ENCODE data around the gene CNTNAP5. TPM values are rescaled to one million over a fixed set of nuclear protein-coding genes. Genes with fewer than 3 reads are reported as not detected.

The CNTNAP5 gene
- total and polyA plus RNA-seq, 2 donors (not counting 1 experiment from before 2014, with no cell fraction given), result not detected

GRCh38 chr2:124753842-124754241 is 728.8 kb downstream of the CNTNAP5 start:
- H3K27me3 Mint-ChIP-seq, result no peaks in the 10 kb centered on the region
- no peak overlapping the region for H3K4me3 Mint-ChIP-seq
- Histone ChIP-seq H3K9me3 (ENCODE audit: control extremely low read depth in 1 of 3, control insufficient read depth in 2 of 3, insufficient read depth in 1 of 3, low read length in 2 of 3) (peaks cover 0 to 5% (median 0%) of the 10 kb centered on the region in 3 donors), H2AFZ (ENCODE audit: insufficient read depth, low read depth, low read length, poor library complexity, severe bottlenecking) (no peak overlapping the region), H3K4me3 (ENCODE audit: control extremely low read depth in 1 of 5, extremely low read depth in 1 of 5, insufficient read depth in 1 of 5, low read depth in 2 of 5, low read length in 4 of 5) (no peak overlapping the region), H3K9ac (ENCODE audit: low read length) (no peak overlapping the region), H3K27ac (ENCODE audit: low read length in 2 of 2) (no peak overlapping the region), H3K4me2 (replicated peaks; ENCODE audit: low read depth, low read length, poor library complexity, severe bottlenecking) (no peak overlapping the region), H4K20me1 (ENCODE audit: control insufficient read depth, insufficient read depth, low read length, poor library complexity, severe bottlenecking) (no peaks in the 10 kb centered on the region), H3K4me1 (ENCODE audit: control insufficient read depth in 2 of 2, insufficient read depth in 2 of 2, low read length in 2 of 2) (no peaks in the 10 kb centered on the region), H3K79me2 (ENCODE audit: control insufficient read depth, insufficient read depth, low read length) (no peaks in the 10 kb centered on the region), H3K27me3 (replicated peaks in 1 of 4; ENCODE audit: control extremely low read depth in 1 of 4, control insufficient read depth in 3 of 4, insufficient read depth in 4 of 4, low read length in 3 of 4) (no peaks in the 10 kb centered on the region), H3K36me3 (replicated peaks in 1 of 2; ENCODE audit: control extremely low read depth in 1 of 2, control insufficient read depth in 1 of 2, extremely low read depth in 1 of 2, insufficient read depth in 2 of 2, low read length in 1 of 2) (no peaks in the 10 kb centered on the region)
- POLR2A ChIA-PET, result no interaction called here
- DNase-seq (no peak), ATAC-seq (ENCODE audit: low read depth) (no peak)
- 40% methylated on average over 1 of the region's 3 CpGs for WGBS (ENCODE audit: insufficient coverage)
- H3K27ac Mint-ChIP-seq, result no peak overlapping the region
- no peaks in the 10 kb centered on the region for H3K4me1 Mint-ChIP-seq
- intact Hi-C loops (cut with micrococcal nuclease), result no loop called here
- TF ChIP-seq EZH2 (IDR thresholded peaks at IDR 0.05; ENCODE audit: borderline replicate concordance, insufficient read depth, low read depth, low read length, poor library complexity, severe bottlenecking), result no peak
- TF ChIP-seq, protein P1, sequence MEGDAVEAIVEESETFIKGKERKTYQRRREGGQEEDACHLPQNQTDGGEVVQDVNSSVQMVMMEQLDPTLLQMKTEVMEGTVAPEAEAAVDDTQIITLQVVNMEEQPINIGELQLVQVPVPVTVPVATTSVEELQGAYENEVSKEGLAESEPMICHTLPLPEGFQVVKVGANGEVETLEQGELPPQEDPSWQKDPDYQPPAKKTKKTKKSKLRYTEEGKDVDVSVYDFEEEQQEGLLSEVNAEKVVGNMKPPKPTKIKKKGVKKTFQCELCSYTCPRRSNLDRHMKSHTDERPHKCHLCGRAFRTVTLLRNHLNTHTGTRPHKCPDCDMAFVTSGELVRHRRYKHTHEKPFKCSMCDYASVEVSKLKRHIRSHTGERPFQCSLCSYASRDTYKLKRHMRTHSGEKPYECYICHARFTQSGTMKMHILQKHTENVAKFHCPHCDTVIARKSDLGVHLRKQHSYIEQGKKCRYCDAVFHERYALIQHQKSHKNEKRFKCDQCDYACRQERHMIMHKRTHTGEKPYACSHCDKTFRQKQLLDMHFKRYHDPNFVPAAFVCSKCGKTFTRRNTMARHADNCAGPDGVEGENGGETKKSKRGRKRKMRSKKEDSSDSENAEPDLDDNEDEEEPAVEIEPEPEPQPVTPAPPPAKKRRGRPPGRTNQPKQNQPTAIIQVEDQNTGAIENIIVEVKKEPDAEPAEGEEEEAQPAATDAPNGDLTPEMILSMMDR (IDR thresholded peaks at IDR 0.05), result no peak
- H3K9me3 Mint-ChIP-seq (ENCODE audit: insufficient read depth), result peaks cover 5% of the 10 kb centered on the region
- CTCF ChIA-PET, result no interaction called here

DNA sequence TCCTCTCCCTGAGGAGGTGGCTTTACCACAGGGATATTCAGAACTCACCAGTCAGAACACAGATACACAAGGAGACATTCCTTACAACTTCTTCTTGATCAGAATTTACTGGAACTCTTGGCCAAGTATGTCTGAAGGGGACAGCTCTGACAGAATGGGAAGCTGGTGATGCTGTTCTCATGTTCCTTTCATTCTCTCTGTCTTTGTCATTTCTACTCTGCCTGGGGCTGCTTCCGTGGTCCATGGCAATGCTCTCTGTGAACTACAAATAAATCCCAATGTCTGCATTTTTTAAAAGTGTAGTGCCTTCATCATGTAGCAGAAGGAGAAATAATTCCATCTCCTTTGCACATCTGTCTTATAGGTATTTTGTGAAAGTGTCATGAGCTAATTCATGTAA is 730.3 kb downstream of the CNTNAP5 start:
- no peak for ATAC-seq (ENCODE audit: low read depth)
- Histone ChIP-seq H3K9me3 (ENCODE audit: control extremely low read depth in 1 of 3, control insufficient read depth in 2 of 3, insufficient read depth in 1 of 3, low read length in 2 of 3) (peaks cover 0 to 5% (median 0%) of the 10 kb centered on the region in 3 donors), H3K27me3 (replicated peaks in 1 of 4; ENCODE audit: control extremely low read depth in 1 of 4, control insufficient read depth in 3 of 4, insufficient read depth in 4 of 4, low read length in 3 of 4) (no peaks in the 10 kb centered on the region), H3K27ac (ENCODE audit: low read length in 2 of 2) (no peak overlapping the region), H3K36me3 (replicated peaks in 1 of 2; ENCODE audit: control extremely low read depth in 1 of 2, control insufficient read depth in 1 of 2, extremely low read depth in 1 of 2, insufficient read depth in 2 of 2, low read length in 1 of 2) (no peaks in the 10 kb centered on the region), H3K9ac (ENCODE audit: low read length) (no peak overlapping the region), H3K4me1 (ENCODE audit: control insufficient read depth in 2 of 2, insufficient read depth in 2 of 2, low read length in 2 of 2) (no peaks in the 10 kb centered on the region), H3K4me3 (ENCODE audit: control extremely low read depth in 1 of 5, extremely low read depth in 1 of 5, insufficient read depth in 1 of 5, low read depth in 2 of 5, low read length in 4 of 5) (no peak overlapping the region), H2AFZ (ENCODE audit: insufficient read depth, low read depth, low read length, poor library complexity, severe bottlenecking) (no peak overlapping the region), H4K20me1 (ENCODE audit: control insufficient read depth, insufficient read depth, low read length, poor library complexity, severe bottlenecking) (no peaks in the 10 kb centered on the region), H3K79me2 (ENCODE audit: control insufficient read depth, insufficient read depth, low read length) (no peaks in the 10 kb centered on the region), H3K4me2 (replicated peaks; ENCODE audit: low read depth, low read length, poor library complexity, severe bottlenecking) (no peak overlapping the region)
- WGBS (ENCODE audit: insufficient coverage), result no CpG with 5 or more reads among the region's 1 CpG
- ChIA-PET POLR2A (no interaction called here), CTCF (interaction anchor here (0.5 to 1.0 kb wide), 2 partner anchors 10 to 40 kb away, joined by 3 to 4 read pairs; no protein-coding TSS in a partner anchor)
- TF ChIP-seq, protein P1 (IDR thresholded peaks at IDR 0.05), result no peak
- no peak for TF ChIP-seq EZH2 (IDR thresholded peaks at IDR 0.05; ENCODE audit: borderline replicate concordance, insufficient read depth, low read depth, low read length, poor library complexity, severe bottlenecking)
- no peaks in the 10 kb centered on the region for H3K4me1 Mint-ChIP-seq
- H3K27ac Mint-ChIP-seq, result no peak overlapping the region
- DNase-seq, result no peak
- H3K9me3 Mint-ChIP-seq (ENCODE audit: insufficient read depth), result peaks cover 5% of the 10 kb centered on the region
- H3K4me3 Mint-ChIP-seq, result no peak overlapping the region
- intact Hi-C loops (cut with micrococcal nuclease), result no loop called here
- no peaks in the 10 kb centered on the region for H3K27me3 Mint-ChIP-seq
